H1 (cell line): ENCODE results near the gene HOXA11.
A peak's percentile ranks its signal among the peaks of the same experiment; 100 is the strongest.

ENCODE experiments used
- RXRA ChIP-seq: IDR thresholded peaks from 2 replicates; pipeline ENCODE4 v1.6.1; 2011; ENCODE audit warnings: low read depth, mild to moderate bottlenecking, low read length, moderate library complexity; ENCODE audit not compliant: insufficient read depth
- SP1 ChIP-seq: IDR thresholded peaks from 2 replicates; pipeline ENCODE4 v1.6.1; 2011; ENCODE audit warnings: low read depth, low read length
- TAF1 ChIP-seq: IDR thresholded peaks from 2 replicates; pipeline ENCODE4 v1.6.1; 2011; ENCODE audit warnings: mild to moderate bottlenecking, low read depth, low read length

DNA sequence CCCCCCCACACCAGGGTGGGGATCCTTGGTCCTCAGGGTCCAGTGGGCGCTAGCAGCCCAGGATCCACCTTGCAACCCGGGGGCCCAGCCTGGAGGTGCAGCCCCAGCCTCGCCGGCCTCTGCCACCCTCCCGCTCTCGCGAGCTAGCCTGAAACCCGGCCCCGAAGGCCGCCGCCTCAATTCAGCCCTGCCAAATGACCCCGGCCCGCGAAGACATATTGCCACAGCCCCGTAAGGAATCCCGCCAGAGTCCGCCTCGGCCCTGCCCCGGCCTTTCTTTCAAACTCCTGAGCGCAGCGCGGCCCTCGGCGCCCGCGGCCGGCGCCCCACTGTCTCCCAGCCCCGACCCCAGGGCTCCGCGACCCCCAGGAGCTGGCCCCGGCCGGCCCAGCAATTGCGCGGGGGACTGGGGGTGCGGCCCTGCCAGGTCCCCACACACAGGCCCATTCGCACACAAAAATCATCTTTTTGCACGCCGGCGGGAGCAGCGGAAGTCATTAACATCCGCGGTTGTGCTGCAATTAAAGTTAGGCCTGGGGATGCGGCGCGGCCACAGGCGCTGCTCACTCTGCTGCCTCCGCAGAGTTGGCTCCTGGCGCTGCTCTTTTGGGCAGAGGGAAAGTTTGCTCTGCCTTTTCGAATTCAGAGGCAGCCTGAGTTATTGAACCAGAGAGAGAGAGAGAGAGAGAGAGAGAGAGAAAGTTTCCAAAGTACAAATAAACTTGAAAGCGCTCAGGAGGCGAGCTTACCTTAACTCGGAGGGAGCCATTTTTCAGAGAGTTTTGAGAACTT lies 45.5 kb downstream of the HOXA11 start:
- TF ChIP-seq SP1 (0 out of 2 replicates have a peak, but pooled peaks have one; percentile 12), RXRA (no peak), TAF1 (no peak)
